HepG2 (cell line): ENCODE data around the gene CLTCL1. TPM values are rescaled to one million over a fixed set of nuclear protein-coding genes. Genes with fewer than 3 reads are reported as not detected.

Source experiments
- ATAC-seq: fragments of 200-7000 bp; cut with Tn5 transposase; 3 replicates; pipeline ENCODE4 v1.9.1; 2020; ENCODE audit warnings: mild to moderate bottlenecking, moderate library complexity
- BruUV-seq: library from RNA; stranded (reverse); fragments of 400-500 nt; replicated peaks from 2 replicates; lab custom pipeline; 2021; lab: Mats Ljungman, UMichigan
- CTCF ChIA-PET: fragments of 300-600 bp; formaldehyde crosslinking; extraction: SDS; loops from one replicate; lab custom pipeline; 2021; ENCODE audit warnings: low total read pairs, inconsistent platforms, low intra/inter-chr PET ratio; lab: Yijun Ruan, JAX
- POLR2A ChIA-PET: fragments of 350-600 bp; sonication (Branson Sonifier 250); formaldehyde crosslinking; loops from one replicate; lab custom pipeline; 2020; ENCODE audit warnings: antibody characterized with exemption, inconsistent platforms; lab: Yijun Ruan, JAX
- DNase-seq: peaks from one replicate; pipeline ENCODE4 v3.0.0-alpha.2; 2015; ENCODE audit warnings: low spot score
- FAIRE-seq: peaks from 3 replicates; lab custom pipeline; 2011; peaks lifted over from hg19 to GRCh38; lab: Jason Lieb, UNC
- H2AFZ ChIP-seq: one replicate; pipeline ENCODE4 v1.6.1; 2011; ENCODE audit warnings: low read length, inconsistent platforms
- H3K27ac ChIP-seq: fragments of 300-600 bp; 3 replicates; pipeline ENCODE4 v1.8.0; 2011; ENCODE audit warnings: mixed run types, mild to moderate bottlenecking, mixed read lengths, low read length, inconsistent platforms; ENCODE audit not compliant: insufficient read depth; ENCODE audit errors: extremely low read length
- H3K27me3 ChIP-seq, 2 experiments: fragments of 200-600 bp in 1 of 2; 2 replicates in 1 of 2; 3 replicates in 1 of 2; pipeline versions ENCODE4 v1.6.0 to v1.8.0; 2011; ENCODE audit warnings: low read length in 2 of 2, mild to moderate bottlenecking in 2 of 2, moderate library complexity in 2 of 2, inconsistent platforms in 1 of 2; ENCODE audit not compliant: insufficient read depth in 2 of 2, control insufficient read depth in 1 of 2
- H3K36me3 ChIP-seq, 2 experiments: fragments of 200-600 bp in 1 of 2; replicated peaks in 1 of 2; 2 replicates in 1 of 2; 3 replicates in 1 of 2; pipeline versions ENCODE4 v1.5.1 to v1.8.0; 2011; ENCODE audit warnings: low read length in 2 of 2, inconsistent platforms in 1 of 2; ENCODE audit not compliant: insufficient read depth in 2 of 2, control insufficient read depth in 1 of 2
- H3K4me1 ChIP-seq: 2 replicates; pipeline ENCODE4 v1.5.1; 2012; ENCODE audit warnings: low read length, inconsistent platforms; ENCODE audit not compliant: insufficient read depth
- H3K4me2 ChIP-seq: 2 replicates; pipeline ENCODE4 v1.6.0; 2011; ENCODE audit warnings: low read depth, low read length, inconsistent platforms
- H3K4me3 ChIP-seq, 3 experiments: fragments of 200-600 bp in 1 of 3; sonication (generic), shearing (Covaris generic) in 1 of 3; replicated peaks in 1 of 3; 2 replicates each; pipeline ENCODE4 v1.5.1; 2011 to 2016; ENCODE audit warnings: low read length in 3 of 3, inconsistent platforms in 2 of 3, low read depth in 2 of 3, mild to moderate bottlenecking in 2 of 3, control low read depth in 1 of 3, mixed read lengths in 1 of 3; ENCODE audit not compliant: insufficient read depth in 1 of 3
- H3K79me2 ChIP-seq: one replicate; pipeline ENCODE4 v1.6.1; 2011; ENCODE audit warnings: low read length, inconsistent platforms; ENCODE audit not compliant: insufficient read depth
- H3K9ac ChIP-seq: 2 replicates; pipeline ENCODE4 v1.6.0; 2011; ENCODE audit warnings: mild to moderate bottlenecking, low read depth, low read length, inconsistent platforms; ENCODE audit not compliant: insufficient read depth
- H3K9me3 ChIP-seq: 2 replicates; pipeline ENCODE4 v1.5.1; 2012; ENCODE audit warnings: mild to moderate bottlenecking, low read length
- H4K20me1 ChIP-seq: 2 replicates; pipeline ENCODE4 v1.6.0; 2011; ENCODE audit warnings: inconsistent platforms, mild to moderate bottlenecking, low read length, moderate library complexity; ENCODE audit not compliant: insufficient read depth
- CTCF ChIP-seq: sonication (generic); formaldehyde crosslinking; IDR thresholded peaks from 2 replicates; pipeline ENCODE4 v1.5.0; 2020; ENCODE audit warnings: mild to moderate bottlenecking, missing genetic modification reagents, moderate library complexity
- GPN1 ChIP-seq: sonication (generic); formaldehyde crosslinking; IDR thresholded peaks from 2 replicates; pipeline ENCODE4 v1.5.1; 2020; ENCODE audit warnings: missing genetic modification reagents, borderline replicate concordance
- HES4 ChIP-seq: sonication (generic); formaldehyde crosslinking; IDR thresholded peaks from 2 replicates; pipeline ENCODE4 v1.9.0; 2021; ENCODE audit warnings: mild to moderate bottlenecking, missing genetic modification reagents, borderline replicate concordance
- MIXL1 ChIP-seq: IDR thresholded peaks from 2 replicates; pipeline ENCODE4 v1.6.1; 2016
- MXI1 ChIP-seq: IDR thresholded peaks from 3 replicates; pipeline ENCODE4 v1.6.1; 2012; ENCODE audit warnings: low read depth, low read length, inconsistent platforms, borderline replicate concordance
- PATZ1 ChIP-seq: sonication (generic); formaldehyde crosslinking; IDR thresholded peaks from 2 replicates; pipeline ENCODE4 v1.4.0; 2020; ENCODE audit warnings: missing genetic modification reagents
- RORA ChIP-seq: sonication (generic); formaldehyde crosslinking; IDR thresholded peaks from 2 replicates; pipeline ENCODE4 v1.5.0; 2020; ENCODE audit warnings: mild to moderate bottlenecking, missing genetic modification reagents, moderate library complexity
- THAP7 ChIP-seq: sonication (generic); formaldehyde crosslinking; IDR thresholded peaks from 2 replicates; pipeline ENCODE4 v1.8.1; 2023; ENCODE audit warnings: mild to moderate bottlenecking, missing genetic modification reagents
- ZBTB44 ChIP-seq: sonication (generic); formaldehyde crosslinking; IDR thresholded peaks from 2 replicates; pipeline ENCODE4 v1.4.0; 2020; ENCODE audit warnings: missing genetic modification reagents
- ZFP90 ChIP-seq: sonication (generic); formaldehyde crosslinking; IDR thresholded peaks from 2 replicates; pipeline ENCODE4 v1.8.0; 2022; ENCODE audit warnings: missing genetic modification reagents, mild to moderate bottlenecking, inconsistent platforms, borderline replicate concordance
- ZNF274 ChIP-seq: sonication (generic); formaldehyde crosslinking; IDR thresholded peaks from 2 replicates; pipeline ENCODE4 v1.5.1; 2020; ENCODE audit warnings: mild to moderate bottlenecking, missing genetic modification reagents
- ZNF781 ChIP-seq: sonication (generic); formaldehyde crosslinking; IDR thresholded peaks from 2 replicates; pipeline ENCODE4 v1.5.1; 2020; ENCODE audit warnings: borderline replicate concordance, mild to moderate bottlenecking, missing genetic modification reagents; ENCODE audit errors: not compliant biosample characterization
- WGBS: methylation state at CpG from one replicate; pipeline ENCODE4 v1.1.6; 2017; ENCODE audit warnings: low lambda C conversion rate; 5-methylcytosine and 5-hydroxymethylcytosine counted together
- in situ Hi-C: cut with HindIII; loops from 2 replicates; pipeline ENCODE4 v1.10.0; 2017; ENCODE audit warnings: low pct_unique_long_range_greater_than_20kb; ENCODE audit not compliant: extremely low pct_ligation_motif_present
- intact Hi-C: fragments of 100-400 bp; cut with micrococcal nuclease; formaldehyde crosslinking; loops from one replicate; pipeline ENCODE4 v1.10.0; 2022; ENCODE audit not compliant: unreplicated experiment
- polyA plus RNA-seq, 8 experiments: library from polyadenylated mRNA; depleted of rRNA in 3 of 8; stranded (reverse) in 7 of 8; unstranded in 1 of 8; fragments of >200 nt; fragmentation: Illumina TruSeq in 4 of 8; extraction: Trizol in 4 of 8; gene quantifications; 2 replicates each; pipeline versions ENCODE4 v1.2.1 to v1.2.3, GENCODE V29; 2011 to 2016; ENCODE audit warnings: low read depth in 4 of 8, missing spikeins in 1 of 8, mixed read lengths in 1 of 8; ENCODE audit not compliant: insufficient read depth in 1 of 8
- total RNA-seq, 5 experiments: library from RNA; depleted of rRNA; stranded (reverse); fragments of >200 nt; fragmentation: Illumina TruSeq; extraction: Trizol; gene quantifications; 2 replicates each; pipeline ENCODE4 v1.2.3, GENCODE V29; 2016; ENCODE audit warnings: low read depth in 1 of 5

Gene CLTCL1
- total and polyA plus RNA-seq, 2 of the 13 experiments (the other 11 are each of a cell fraction or from before 2014, with no cell fraction given): 8.1 to 10.9 TPM

- Histone ChIP-seq H3K27me3 (no peaks in the 10 kb centered on the region), H4K20me1 (no peaks in the 10 kb centered on the region), H3K9me3 (peaks cover 5% of the 10 kb centered on the region), H3K4me3 (no peak overlapping the region), H3K79me2 (no peaks in the 10 kb centered on the region), H3K4me2 (peak overlapping the region; percentile 53), H3K27ac (peak overlapping the region; percentile 81), H3K9ac (peak overlapping the region; percentile 26; the same call in 1 of the 2 replicates), H3K4me1 (peaks cover 31% of the 10 kb centered on the region), H2AFZ (no peak overlapping the region), H3K36me3 (peaks cover 0 to 9% of the 10 kb centered on the region in 2 experiments; a peak in 3 of 5 replicates)
- in situ Hi-C loops: no loop called here
- TF ChIP-seq MXI1 (no peak), HES4 (CRISPR knock-in tag) (no peak), PATZ1 (no peak), ZFP90 (0 out of 2 replicates have a peak, but pooled peaks have one; percentile 26)
- DNase-seq (no peak), ATAC-seq (0 out of 3 replicates have a peak, but pooled peaks have one; percentile 15), FAIRE-seq (no peak)
- no TSS peak for BruUV-seq
- intact Hi-C loops: no loop called here
- ChIA-PET POLR2A (interaction anchor here (1.0 kb wide), 2 partner anchors 20 to 93 kb away, joined by 5 to 10 read pairs; partner anchors contain the start of genes CLTCL1 and SLC25A1), CTCF (no interaction called here)
- 91% methylated on average over 4 of the region's 4 CpGs for WGBS
These were observed 20.2 kb downstream of the CLTCL1 start for GRCh38 chr22:19271273-19271855.

GRCh38 chr22:19270873-19271272 lies 20.6 kb downstream of the CLTCL1 start:
- no peak for TF ChIP-seq THAP7 (CRISPR knock-in tag)
- no peak for TF ChIP-seq ZNF274 (CRISPR knock-in tag)
- TF ChIP-seq RORA: no peak
- TF ChIP-seq MIXL1 (CRISPR knock-in tag): no peak
- peak; percentile 13; the same call in 1 of the 2 replicates for TF ChIP-seq CTCF (CRISPR knock-in tag)
- TF ChIP-seq GPN1: no peak
- TF ChIP-seq ZNF781: no peak
- TF ChIP-seq ZBTB44: no peak
- TF ChIP-seq, all 625 proteins: peak for 1
- POLR2A ChIA-PET: no interaction called here

More at GRCh38 chr22:19270873-19271272, 20.6 kb downstream of the CLTCL1 start:
- peaks cover 10% of the 10 kb centered on the region for H3K9me3 ChIP-seq
- no peak overlapping the region for H3K4me2 ChIP-seq
- no peaks in the 10 kb centered on the region for H3K79me2 ChIP-seq
- peak overlapping the region; percentile 81 for H3K27ac ChIP-seq
- DNase-seq (no peak), FAIRE-seq (no peak), ATAC-seq (no peak)
- no peak overlapping the region for H2AFZ ChIP-seq
- no TSS peak for BruUV-seq
- H4K20me1 ChIP-seq: no peaks in the 10 kb centered on the region
- intact Hi-C loops (no loop called here), in situ Hi-C loops (no loop called here)
- CTCF ChIA-PET: no interaction called here
- H3K4me1 ChIP-seq: peaks cover 27% of the 10 kb centered on the region
- H3K9ac ChIP-seq: no peak overlapping the region
- no peak overlapping the region for H3K4me3 ChIP-seq
- WGBS: 100% methylated on average over 1 of the region's 1 CpG
- H3K27me3 ChIP-seq: no peaks in the 10 kb centered on the region
- peaks cover 0 to 9% of the 10 kb centered on the region in 2 experiments; a peak in 3 of 5 replicates for H3K36me3 ChIP-seq
